Measurements from ENCODE around the gene CPNE1.

GRCh38 chr20:35630636-35631035, 34.1 kb downstream of the CPNE1 start:
- TF ChIP-seq EZH2 (IDR thresholded peaks at IDR 0.05; ENCODE audit: low read depth, low read length, severe bottlenecking) (no peak), NRF1 (IDR thresholded peaks at IDR 0.05; ENCODE audit: low read depth, low read length) (no peak), SUZ12 (IDR thresholded peaks at IDR 0.05; ENCODE audit: low read length) (no peak), CTCF (IDR thresholded peaks at IDR 0.05; ENCODE audit: control extremely low read depth in 1 of 3, insufficient read depth in 1 of 3, low read depth in 1 of 3, low read length in 3 of 3) (no peak), RAD21 (IDR thresholded peaks at IDR 0.05 in 1 of 2, conservative IDR thresholded peaks at IDR 0.05 in 1 of 2; ENCODE audit: low read depth in 2 of 2, low read length in 2 of 2) (no peak), POLR2A (IDR thresholded peaks at IDR 0.05; ENCODE audit: control extremely low read depth in 1 of 2, low read depth in 2 of 2, low read length in 2 of 2) (no peak), ASH2L (IDR thresholded peaks at IDR 0.05; ENCODE audit: low read length) (no peak), SP1 (IDR thresholded peaks at IDR 0.05; ENCODE audit: low read depth, low read length) (no peak), JUN (IDR thresholded peaks at IDR 0.05; ENCODE audit: low read depth, low read length) (no peak)
